ENCODE results near the gene STYXL2. TPM values are rescaled to one million over a fixed set of nuclear protein-coding genes. Genes with fewer than 3 reads are reported as not detected.

STYXL2 gene
- total RNA-seq, 1 experiment from 2014 or later = not detected

Other genes starting within 250 kb of the STYXL2 start
- 26.4 and 29.0 TPM in 2 replicates for gene TADA1, start 217.8 kb upstream of the STYXL2 start, total RNA-seq (2014; rRNA removed; shearing (Covaris generic); ENCODE audit: low replicate concordance)
- gene ILDR2, start 118.5 kb upstream of the STYXL2 start, total RNA-seq (2014; rRNA removed; shearing (Covaris generic); ENCODE audit: low replicate concordance) = not detected in 2 replicates
- gene MAEL, start 104.8 kb upstream of the STYXL2 start, total RNA-seq (2014; rRNA removed; shearing (Covaris generic); ENCODE audit: low replicate concordance) = not detected in 2 replicates
- not detected in 2 replicates for gene GPA33, start 3.7 kb upstream of the STYXL2 start, total RNA-seq (2014; rRNA removed; shearing (Covaris generic); ENCODE audit: low replicate concordance)
- 2.2 and 3.7 TPM in 2 replicates for gene POU2F1, start 126.8 kb downstream of the STYXL2 start, total RNA-seq (2014; rRNA removed; shearing (Covaris generic); ENCODE audit: low replicate concordance)